ENCODE results near the gene STRIP2. TPM values are rescaled to one million over a fixed set of nuclear protein-coding genes. Genes with fewer than 3 reads are reported as not detected.

STRIP2 gene
- total and polyA plus RNA-seq, 9 of the 15 experiments (the other 6 are each of a cell fraction or from before 2014, with no cell fraction given) = 10.1 to 81.8 (median 42.3) TPM

DNA sequence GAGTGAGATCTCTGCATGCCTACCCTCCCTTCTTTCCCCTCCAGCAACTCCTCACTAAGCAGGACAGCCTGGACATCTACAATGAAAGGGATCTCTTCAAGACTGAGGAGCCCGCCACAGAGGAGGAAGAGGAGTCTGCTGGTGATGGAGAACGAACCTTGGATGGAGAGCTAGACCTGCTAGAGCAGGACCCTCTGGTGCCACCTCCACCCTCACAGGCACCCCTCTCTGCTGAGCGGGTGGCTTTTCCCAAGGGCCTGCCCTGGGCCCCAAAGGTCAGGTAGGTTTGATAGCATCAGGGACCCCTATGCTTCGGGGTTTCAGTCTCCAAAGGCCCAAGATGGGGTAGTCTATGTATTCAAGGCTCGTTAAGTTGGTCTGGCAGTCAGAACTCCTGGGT lies 23.9 kb downstream of the STRIP2 start:
- TF ChIP-seq GABPB2 (CRISPR knock-in tag; conservative IDR thresholded peaks at IDR 0.05) (no peak), TEAD4 (IDR thresholded peaks at IDR 0.05; ENCODE audit: low read length) (no peak), TEAD4 (CRISPR knock-in tag; IDR thresholded peaks at IDR 0.05; ENCODE audit: borderline replicate concordance) (0 out of 2 replicates have a peak, but pooled peaks have one; percentile 42), ZNF77 (CRISPR knock-in tag; IDR thresholded peaks at IDR 0.05) (no peak), CEBPG (CRISPR knock-in tag; IDR thresholded peaks at IDR 0.05) (0 out of 2 replicates have a peak, but pooled peaks have one; percentile 24), CEBPG (tag; conservative IDR thresholded peaks at IDR 0.05 in 1 of 2, IDR thresholded peaks at IDR 0.05 in 1 of 2) (no peak), DEAF1 (CRISPR knock-in tag; IDR thresholded peaks at IDR 0.05) (no peak), SRSF1 (IDR thresholded peaks at IDR 0.05; ENCODE audit: low read depth, low read length) (no peak), ZNF551 (CRISPR knock-in tag; IDR thresholded peaks at IDR 0.05) (no peak), ZNF12 (CRISPR knock-in tag; IDR thresholded peaks at IDR 0.05) (no peak), ZNF280B (CRISPR knock-in tag; IDR thresholded peaks at IDR 0.05) (no peak), ZKSCAN3 (CRISPR knock-in tag; IDR thresholded peaks at IDR 0.05) (no peak), ZNF274 (IDR thresholded peaks at IDR 0.05; ENCODE audit: borderline replicate concordance, low read depth, low read length) (no peak), ZNF695 (CRISPR knock-in tag; IDR thresholded peaks at IDR 0.05) (no peak), ZBTB49 (CRISPR knock-in tag; IDR thresholded peaks at IDR 0.05; ENCODE audit: borderline replicate concordance) (no peak), RNF2 (IDR thresholded peaks at IDR 0.05) (no peak)
- TF ChIP-seq, protein P1, sequence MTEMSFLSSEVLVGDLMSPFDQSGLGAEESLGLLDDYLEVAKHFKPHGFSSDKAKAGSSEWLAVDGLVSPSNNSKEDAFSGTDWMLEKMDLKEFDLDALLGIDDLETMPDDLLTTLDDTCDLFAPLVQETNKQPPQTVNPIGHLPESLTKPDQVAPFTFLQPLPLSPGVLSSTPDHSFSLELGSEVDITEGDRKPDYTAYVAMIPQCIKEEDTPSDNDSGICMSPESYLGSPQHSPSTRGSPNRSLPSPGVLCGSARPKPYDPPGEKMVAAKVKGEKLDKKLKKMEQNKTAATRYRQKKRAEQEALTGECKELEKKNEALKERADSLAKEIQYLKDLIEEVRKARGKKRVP (CRISPR knock-in tag; IDR thresholded peaks at IDR 0.05) = no peak
- Histone ChIP-seq H3K27me3 (ENCODE audit: control insufficient read depth in 2 of 2, insufficient read depth in 2 of 2, low read length in 2 of 2) (no peaks in the 10 kb centered on the region), H3K4me1 (replicated peaks in 1 of 2; ENCODE audit: control insufficient read depth in 2 of 2, insufficient read depth in 2 of 2, low read length in 2 of 2) (no peaks in the 10 kb centered on the region), H3K9me1 (ENCODE audit: control insufficient read depth, insufficient read depth, low read length) (peaks cover 5% of the 10 kb centered on the region), H3K4me2 (ENCODE audit: insufficient read depth, low read length) (no peak overlapping the region), H3K79me2 (ENCODE audit: control insufficient read depth, insufficient read depth, low read length) (no peaks in the 10 kb centered on the region), H2AFZ (ENCODE audit: low read depth, low read length) (no peak overlapping the region), H3K9ac (ENCODE audit: insufficient read depth in 1 of 2, low read depth in 2 of 2, low read length in 2 of 2) (no peak overlapping the region), H3K4me3 (no peak overlapping the region), H3K9me3 (replicated peaks; ENCODE audit: control insufficient read depth, insufficient read depth, low read depth, low read length) (no peaks in the 10 kb centered on the region), H3K27ac (ENCODE audit: extremely low read depth, low read depth, low read length) (no peak overlapping the region), H4K20me1 (replicated peaks; ENCODE audit: control insufficient read depth, insufficient read depth, low read length) (no peaks in the 10 kb centered on the region), H3K36me3 (ENCODE audit: control insufficient read depth, insufficient read depth, low read length) (peaks cover 100% of the 10 kb centered on the region)
- intact Hi-C loops (cut with micrococcal nuclease) (no loop called here), in situ Hi-C loops (cut with MboI) (no loop called here)
- no TSS peak for BruUV-seq (replicated peaks)
- ChIA-PET POLR2A (interaction anchor here (0.7 kb wide), 1 partner anchor 24 kb away, joined by 3 read pairs; the partner anchor contains the start of gene STRIP2), CTCF (ENCODE audit: low intra/inter-chr PET ratio) (no interaction called here)
- 89% methylated on average over 5 of the region's 5 CpGs for WGBS (ENCODE audit: insufficient coverage, low coverage, missing lambda C conversion rate)
- FAIRE-seq (no peak), DNase-seq (ENCODE audit: extremely low read depth in 1 of 4, low spot score in 3 of 4) (no peak), ATAC-seq (no peak)

Measured in K562 (cell line).